Esophagus muscularis mucosa (tissue), 3 donors: ENCODE data around the gene IL6R.

Experiments
- CTCF ChIP-seq, 3 experiments: fragments of 200-600 bp in 2 of 3; fragments of 450-650 bp in 1 of 3; sonication (generic) in 2 of 3; IDR thresholded peaks; one replicate each; pipeline ENCODE4 v1.5.1; 2017 to 2019; ENCODE audit warnings: antibody characterized with exemption in 3 of 3, mild to moderate bottlenecking in 2 of 3, moderate library complexity in 1 of 3
- POLR2A ChIP-seq: fragments of 450-650 bp; IDR thresholded peaks from one replicate; pipeline ENCODE4 v1.6.1; 2017; ENCODE audit warnings: antibody characterized with exemption, moderate library complexity, mild to moderate bottlenecking, low read depth

GRCh38 chr1:154430903-154431302, 25.8 kb downstream of the IL6R start:
- TF ChIP-seq POLR2A (no peak), CTCF (IDR thresholded peaks at IDR 0.05) (no peak)
